K562 (cell line): ENCODE data around the gene DCUN1D1. TPM values are rescaled to one million over a fixed set of nuclear protein-coding genes. Genes with fewer than 3 reads are reported as not detected.

Experiments used
- ATAC-seq: fragments of 200-7000 bp; cut with Tn5 transposase; 3 replicates; pipeline ENCODE4 v1.9.1; 2020; ENCODE audit warnings: moderate library complexity
- BruUV-seq: library from RNA; stranded (reverse); fragments of 400-500 nt; replicated peaks from 2 replicates; lab custom pipeline; 2021; lab: Mats Ljungman, UMichigan
- CTCF ChIA-PET: fragments of 300-600 bp; formaldehyde crosslinking; extraction: SDS; loops from one replicate; lab custom pipeline; 2021; ENCODE audit warnings: low intra/inter-chr PET ratio; lab: Yijun Ruan, JAX
- POLR2A ChIA-PET: fragments of 300-600, 350-650 bp; sonication (Branson Sonifier 250); formaldehyde crosslinking; extraction: SDS; loops from one replicate; lab custom pipeline; 2021; ENCODE audit warnings: antibody characterized with exemption, inconsistent platforms; lab: Yijun Ruan, JAX
- DNase-seq, 4 experiments: peaks; one replicate each; pipeline versions ENCODE4 v3.0.0 to v3.0.0-alpha.2; 2011 to 2018; ENCODE audit warnings: low spot score in 3 of 4, mixed read lengths in 3 of 4; ENCODE audit errors: extremely low read depth in 1 of 4
- FAIRE-seq: peaks from 2 replicates; lab custom pipeline; 2011; peaks lifted over from hg19 to GRCh38; lab: Jason Lieb, UNC
- H2AFZ ChIP-seq: 2 replicates; pipeline ENCODE4 v1.6.0; 2011; ENCODE audit warnings: low read depth, low read length, control low read depth, inconsistent platforms
- H3K27ac ChIP-seq: fragments of 200-600 bp; 3 replicates; pipeline ENCODE4 v1.8.0; 2011; ENCODE audit warnings: low read depth, mild to moderate bottlenecking, control low read depth, inconsistent platforms, low read length, moderate library complexity, mixed read lengths; ENCODE audit errors: extremely low read depth
- H3K27me3 ChIP-seq, 2 experiments: fragments of 300-600 bp in 1 of 2; 2 replicates in 1 of 2; 3 replicates in 1 of 2; pipeline versions ENCODE4 v1.6.0 to v1.8.0; 2011; ENCODE audit warnings: inconsistent platforms in 2 of 2, low read length in 2 of 2, mild to moderate bottlenecking in 1 of 2, mixed read lengths in 1 of 2, moderate library complexity in 1 of 2; ENCODE audit not compliant: control insufficient read depth in 2 of 2, insufficient read depth in 2 of 2
- H3K36me3 ChIP-seq: fragments of 300-600 bp; 3 replicates; pipeline ENCODE4 v1.8.0; 2011; ENCODE audit warnings: mild to moderate bottlenecking, low read length, inconsistent platforms; ENCODE audit not compliant: control insufficient read depth, insufficient read depth
- H3K4me1 ChIP-seq, 2 experiments: fragments of 200-600 bp in 1 of 2; replicated peaks in 1 of 2; 2 replicates in 1 of 2; 3 replicates in 1 of 2; pipeline versions ENCODE4 v1.5.1 to v1.8.0; 2011; ENCODE audit warnings: inconsistent platforms in 2 of 2, low read length in 2 of 2, mild to moderate bottlenecking in 1 of 2, mixed read lengths in 1 of 2, moderate library complexity in 1 of 2; ENCODE audit not compliant: control insufficient read depth in 2 of 2, insufficient read depth in 2 of 2
- H3K4me2 ChIP-seq: 2 replicates; pipeline ENCODE4 v1.6.1; 2011; ENCODE audit warnings: low read length, control low read depth, inconsistent platforms, mixed read lengths; ENCODE audit not compliant: insufficient read depth
- H3K4me3 ChIP-seq: fragments of 200-600 bp; sonication (generic), shearing (Covaris generic); 2 replicates; pipeline ENCODE4 v1.5.1; 2016; ENCODE audit warnings: control low read depth, inconsistent platforms
- H3K79me2 ChIP-seq: fragments of 200-600 bp; 3 replicates; pipeline ENCODE4 v1.8.0; 2011; ENCODE audit warnings: low read length, inconsistent platforms; ENCODE audit not compliant: control insufficient read depth, insufficient read depth
- H3K9ac ChIP-seq, 2 experiments: 2 replicates each; pipeline versions ENCODE4 v1.6.0 to v1.6.1; 2011; ENCODE audit warnings: low read depth in 2 of 2, low read length in 2 of 2, control low read depth in 1 of 2, inconsistent platforms in 1 of 2, mild to moderate bottlenecking in 1 of 2, mixed read lengths in 1 of 2; ENCODE audit not compliant: insufficient read depth in 1 of 2
- H3K9me1 ChIP-seq: one replicate; pipeline ENCODE4 v1.6.0; 2011; ENCODE audit warnings: inconsistent platforms, mild to moderate bottlenecking, low read length, moderate library complexity; ENCODE audit not compliant: control insufficient read depth, insufficient read depth
- H3K9me3 ChIP-seq: replicated peaks from 2 replicates; pipeline ENCODE4 v1.5.1; 2011; ENCODE audit warnings: low read depth, low read length, inconsistent platforms; ENCODE audit not compliant: control insufficient read depth, insufficient read depth
- H4K20me1 ChIP-seq: replicated peaks from 2 replicates; pipeline ENCODE4 v1.6.1; 2011; ENCODE audit warnings: low read length, inconsistent platforms, mixed read lengths; ENCODE audit not compliant: control insufficient read depth, insufficient read depth
- BHLHE40 ChIP-seq: IDR thresholded peaks from 2 replicates; pipeline ENCODE4 v1.6.1; 2011; ENCODE audit warnings: low read length, improper control_type of control experiment
- BRD9 ChIP-seq: fragments of 450-650 bp; IDR thresholded peaks from 2 replicates; pipeline ENCODE4 v1.6.1; 2018; ENCODE audit warnings: low read depth; ENCODE audit not compliant: partially characterized antibody
- C11orf30 ChIP-seq: fragments of 450-650 bp; IDR thresholded peaks from 2 replicates; pipeline ENCODE4 v1.6.1; 2016; ENCODE audit warnings: low read depth, mild to moderate bottlenecking
- CBFA2T3 ChIP-seq: fragments of 450-650 bp; IDR thresholded peaks from 2 replicates; pipeline ENCODE4 v1.6.1; 2017
- EP400 ChIP-seq: fragments of 450-650 bp; IDR thresholded peaks from 2 replicates; pipeline ENCODE4 v1.6.1; 2017; ENCODE audit warnings: antibody characterized with exemption, mild to moderate bottlenecking, moderate library complexity
- HDAC1 ChIP-seq, 2 experiments: fragments of 450-650 bp; IDR thresholded peaks; 2 replicates each; pipeline ENCODE4 v1.6.1; 2016 to 2017; ENCODE audit warnings: inconsistent platforms in 1 of 2, mild to moderate bottlenecking in 1 of 2, moderate library complexity in 1 of 2
- HEY1 ChIP-seq: fragments of 250-450 bp; sonication (Bioruptor Pico); IDR thresholded peaks from 2 replicates; pipeline ENCODE4 v1.5.0; 2020; ENCODE audit warnings: mild to moderate bottlenecking, moderate library complexity, borderline replicate concordance
- MAFF ChIP-seq: IDR thresholded peaks from 2 replicates; pipeline ENCODE4 v1.6.1; 2012; ENCODE audit warnings: low read length, improper control_type of control experiment
- MAFK ChIP-seq: IDR thresholded peaks from 2 replicates; pipeline ENCODE4 v1.6.1; 2011; ENCODE audit warnings: low read length, improper control_type of control experiment
- NFE2 ChIP-seq: IDR thresholded peaks from 2 replicates; pipeline ENCODE4 v1.6.1; 2014; ENCODE audit warnings: antibody characterized with exemption, low read depth
- PHB ChIP-seq: fragments of 250-450 bp; sonication (Bioruptor Pico); IDR thresholded peaks from 2 replicates; pipeline ENCODE4 v1.5.0; 2021
- RAD51 ChIP-seq: fragments of 450-650 bp; IDR thresholded peaks from 2 replicates; pipeline ENCODE4 v1.7.1; 2016; ENCODE audit warnings: low read depth, mild to moderate bottlenecking, borderline replicate concordance
- TCF7 ChIP-seq: sonication (generic); IDR thresholded peaks from 2 replicates; pipeline ENCODE4 v1.6.1; 2016; ENCODE audit warnings: antibody characterized with exemption, borderline replicate concordance
- ZNF146 ChIP-seq: IDR thresholded peaks from one replicate; pipeline ENCODE4 v1.6.1; 2018; ENCODE audit warnings: missing compliant biosample characterization; ENCODE audit not compliant: unreplicated experiment
- in situ Hi-C: fragments of 300-500 bp; cut with MboI; formaldehyde crosslinking; loops from 4 replicates; pipeline ENCODE4 v1.15.0; 2018; ENCODE audit warnings: inconsistent platforms, mixed read lengths
- intact Hi-C: fragments of 100-400 bp; cut with micrococcal nuclease; formaldehyde crosslinking; loops from 2 replicates; pipeline ENCODE4 v1.14.2; 2022
- polyA plus RNA-seq, 8 experiments: library from polyadenylated mRNA; depleted of rRNA in 4 of 8; stranded (reverse) in 5 of 8; unstranded in 3 of 8; fragments of >200 nt; fragmentation: Nextera tagmentation in 2 of 8; fragmentation: Illumina TruSeq in 1 of 8; extraction: Ambion mirVana in 2 of 8; extraction: Trizol in 1 of 8; gene quantifications; 2 replicates each; pipeline versions ENCODE4 v1.2.1 to v1.2.3, GENCODE V29; 2011 to 2014; ENCODE audit warnings: inconsistent platforms in 1 of 8, missing spikeins in 1 of 8
- total RNA-seq, 7 experiments: library from RNA; depleted of rRNA in 6 of 7; stranded (reverse); fragments of >200 nt in 6 of 7; fragmentation: Illumina TruSeq in 2 of 7; extraction: Trizol in 2 of 7; gene quantifications; 2 replicates each; pipeline versions ENCODE4 v1.2.1 to v1.2.3, GENCODE V29; 2011 to 2021; ENCODE audit warnings: low replicate concordance in 1 of 7
- TF ChIP-seq, protein P1 (sequence below), 2 experiments: fragments of 450-650 bp; IDR thresholded peaks; 2 replicates each; pipeline ENCODE4 v1.6.1; 2016; ENCODE audit warnings: mild to moderate bottlenecking in 2 of 2, borderline replicate concordance in 1 of 2, low read depth in 1 of 2, moderate library complexity in 1 of 2

Gene DCUN1D1
- total and polyA plus RNA-seq, 9 of the 15 experiments (the other 6 are each of a cell fraction or from before 2014, with no cell fraction given) = 11.4 to 46.8 (median 28.2) TPM

DNA sequence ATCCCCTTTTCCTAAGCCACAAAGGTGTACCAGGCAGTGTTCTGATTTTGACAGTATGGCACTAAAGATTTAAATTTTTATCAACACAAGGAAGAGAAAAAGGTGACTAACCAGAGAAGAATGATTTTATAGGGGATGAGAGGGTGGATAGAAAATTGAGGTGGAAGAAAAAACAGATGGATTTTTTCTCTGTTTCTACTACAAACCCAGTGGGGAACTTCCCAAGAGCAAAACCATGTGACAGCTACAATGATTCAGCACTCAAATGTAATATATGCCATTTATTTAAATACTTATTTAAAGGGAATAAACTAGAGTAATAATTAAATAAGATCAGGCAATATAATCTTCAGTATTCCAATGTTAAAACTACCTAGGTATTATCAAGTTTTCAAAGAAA, 11.1 kb downstream of the DCUN1D1 start:
- Histone ChIP-seq H3K27ac (peak overlapping the region; percentile 56), H3K4me3 (no peak overlapping the region), H3K9me1 (peaks cover 5% of the 10 kb centered on the region), H2AFZ (no peak overlapping the region), H3K79me2 (peaks cover 93% of the 10 kb centered on the region), H3K4me2 (peak overlapping the region; percentile 53; the same call in 1 of the 2 replicates), H3K36me3 (peaks cover 11% of the 10 kb centered on the region; the same call in 2 of the 3 replicates), H3K9ac (peak overlapping the region in 1 of 2 experiments; percentile 41; a peak in 1 of 4 replicates), H3K27me3 (no peaks in the 10 kb centered on the region), H3K9me3 (no peaks in the 10 kb centered on the region), H3K4me1 (peaks cover 12 to 37% of the 10 kb centered on the region in 2 experiments), H4K20me1 (0 out of 2 replicates have a peak, but pooled peaks cover 3% of the 10 kb centered on the region)
- CTCF ChIA-PET = no interaction called here
- in situ Hi-C loops (no loop called here), intact Hi-C loops (no loop called here)
- ATAC-seq (no peak), DNase-seq (no peak), FAIRE-seq (no peak)
- no TSS peak for BruUV-seq
- POLR2A ChIA-PET = interaction anchor here (0.9 to 1.2 kb wide), 3 partner anchors 10 to 32 kb away, joined by 3 to 5 read pairs (median 4); no protein-coding TSS in a partner anchor
- TF ChIP-seq MAFK = peak; percentile 39; the same call in 1 of the 2 replicates
- TF ChIP-seq C11orf30 = peak; percentile 72
- TF ChIP-seq MAFF = peak; percentile 43; the same call in 1 of the 2 replicates
- TF ChIP-seq CBFA2T3 = no peak
- no peak for TF ChIP-seq EP400
- TF ChIP-seq HEY1 (CRISPR knock-in tag) = no peak
- TF ChIP-seq PHB (CRISPR knock-in tag) = no peak
- peak; percentile 43; the same call in 1 of the 2 replicates for TF ChIP-seq RAD51
- TF ChIP-seq TCF7 = no peak
- TF ChIP-seq NFE2 = peak; percentile 86
- TF ChIP-seq, protein P1, sequence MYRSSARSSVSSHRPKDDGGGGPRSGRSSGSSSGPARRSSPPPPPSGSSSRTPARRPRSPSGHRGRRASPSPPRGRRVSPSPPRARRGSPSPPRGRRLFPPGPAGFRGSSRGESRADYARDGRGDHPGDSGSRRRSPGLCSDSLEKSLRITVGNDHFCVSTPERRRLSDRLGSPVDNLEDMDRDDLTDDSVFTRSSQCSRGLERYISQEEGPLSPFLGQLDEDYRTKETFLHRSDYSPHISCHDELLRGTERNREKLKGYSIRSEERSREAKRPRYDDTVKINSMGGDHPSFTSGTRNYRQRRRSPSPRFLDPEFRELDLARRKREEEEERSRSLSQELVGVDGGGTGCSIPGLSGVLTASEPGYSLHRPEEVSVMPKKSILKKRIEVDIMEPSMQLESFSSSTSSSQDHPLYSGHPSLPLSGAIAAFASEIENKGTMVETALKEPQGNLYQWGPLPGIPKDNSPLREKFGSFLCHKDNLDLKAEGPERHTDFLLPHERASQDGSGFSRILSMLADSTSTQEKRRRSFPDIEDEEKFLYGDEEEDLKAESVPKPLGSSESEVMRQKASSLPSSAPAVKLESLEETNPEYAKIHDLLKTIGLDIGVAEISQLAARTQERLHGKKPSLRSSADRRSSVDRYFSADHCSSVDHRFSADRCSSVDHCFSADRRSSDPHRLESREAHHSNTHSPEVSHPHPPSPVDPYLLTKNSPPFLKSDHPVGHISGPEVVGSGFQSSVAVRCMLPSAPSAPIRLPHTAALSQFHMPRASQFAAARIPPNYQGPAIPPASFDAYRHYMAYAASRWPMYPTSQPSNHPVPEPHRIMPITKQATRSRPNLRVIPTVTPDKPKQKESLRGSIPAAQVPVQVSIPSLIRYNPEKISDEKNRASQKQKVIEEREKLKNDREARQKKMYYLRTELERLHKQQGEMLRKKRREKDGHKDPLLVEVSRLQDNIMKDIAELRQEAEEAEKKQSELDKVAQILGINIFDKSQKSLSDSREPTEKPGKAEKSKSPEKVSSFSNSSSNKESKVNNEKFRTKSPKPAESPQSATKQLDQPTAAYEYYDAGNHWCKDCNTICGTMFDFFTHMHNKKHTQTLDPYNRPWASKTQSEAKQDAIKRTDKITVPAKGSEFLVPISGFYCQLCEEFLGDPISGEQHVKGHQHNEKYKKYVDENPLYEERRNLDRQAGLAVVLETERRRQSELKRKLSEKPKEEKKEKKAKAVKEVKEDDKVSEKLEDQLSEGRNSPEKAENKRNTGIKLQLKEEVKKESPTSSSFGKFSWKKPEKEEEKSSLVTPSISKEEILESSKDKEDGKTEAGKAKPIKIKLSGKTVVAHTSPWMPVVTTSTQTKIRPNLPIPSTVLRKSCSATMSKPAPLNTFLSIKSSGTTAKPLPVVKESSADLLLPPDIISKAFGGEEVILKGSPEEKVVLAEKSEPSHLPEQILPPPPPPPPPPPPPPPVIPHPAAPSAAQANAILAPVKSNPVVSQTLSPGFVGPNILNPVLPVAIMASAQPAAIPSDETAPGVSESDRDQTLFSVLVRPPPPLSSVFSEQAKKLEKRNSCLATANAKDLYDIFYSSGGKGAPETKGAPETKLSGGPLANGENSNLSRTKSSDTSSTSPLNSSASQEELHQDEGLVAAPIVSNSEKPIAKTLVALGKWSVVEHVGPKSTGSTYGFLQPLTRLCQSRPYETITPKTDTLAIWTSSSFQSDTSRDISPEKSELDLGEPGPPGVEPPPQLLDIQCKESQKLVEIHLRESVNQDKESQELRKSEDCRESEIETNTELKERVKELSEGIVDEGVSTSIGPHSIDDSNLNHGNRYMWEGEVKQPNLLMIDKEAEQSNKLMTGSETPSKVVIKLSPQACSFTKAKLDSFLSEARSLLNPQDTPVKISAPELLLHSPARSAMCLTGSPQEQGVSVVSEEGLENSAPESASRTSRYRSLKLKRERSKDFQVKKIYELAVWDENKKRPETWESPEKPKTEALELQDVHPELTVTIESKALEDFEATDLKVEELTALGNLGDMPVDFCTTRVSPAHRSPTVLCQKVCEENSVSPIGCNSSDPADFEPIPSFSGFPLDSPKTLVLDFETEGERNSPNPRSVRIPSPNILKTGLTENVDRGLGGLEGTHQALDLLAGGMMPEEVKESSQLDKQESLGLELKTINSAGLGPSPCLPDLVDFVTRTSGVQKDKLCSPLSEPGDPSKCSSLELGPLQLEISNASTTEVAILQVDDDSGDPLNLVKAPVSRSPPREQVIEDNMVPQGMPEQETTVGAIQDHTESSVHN (IDR thresholded peaks at IDR 0.05; ENCODE audit: borderline replicate concordance in 1 of 2, low read depth in 1 of 2) = no peak
- TF ChIP-seq BRD9 = no peak
- no peak for TF ChIP-seq ZNF146 (CRISPR knock-in tag)
- no peak for TF ChIP-seq HDAC1 (IDR thresholded peaks at IDR 0.05)
- TF ChIP-seq BHLHE40 = no peak
